ES-I3 (cell line): Measurements from ENCODE around the gene WDHD1.
"Not testable (repeated sequence)": the region's sequence is repeated elsewhere in the genome, so short reads cannot be mapped to it uniquely, and the experiment has no call there.

Experiments used
- H3K36me3 ChIP-seq: 2 replicates; pipeline ENCODE4 v1.6.1; 2013; ENCODE audit warnings: mild to moderate bottlenecking, low read length, control low read depth, moderate library complexity; ENCODE audit not compliant: insufficient read depth
- H3K4me1 ChIP-seq: 2 replicates; pipeline ENCODE4 v1.6.1; 2013; ENCODE audit warnings: mild to moderate bottlenecking, control low read depth, low read length; ENCODE audit not compliant: insufficient read depth
- H3K9ac ChIP-seq: 2 replicates; pipeline ENCODE4 v1.6.1; 2013; ENCODE audit warnings: low read depth, mild to moderate bottlenecking, low read length, moderate library complexity
- H3K9me3 ChIP-seq: 2 replicates; pipeline ENCODE4 v1.6.1; 2013; ENCODE audit warnings: mild to moderate bottlenecking, low read length, moderate library complexity; ENCODE audit not compliant: control insufficient read depth, insufficient read depth

Gene WDHD1

DNA sequence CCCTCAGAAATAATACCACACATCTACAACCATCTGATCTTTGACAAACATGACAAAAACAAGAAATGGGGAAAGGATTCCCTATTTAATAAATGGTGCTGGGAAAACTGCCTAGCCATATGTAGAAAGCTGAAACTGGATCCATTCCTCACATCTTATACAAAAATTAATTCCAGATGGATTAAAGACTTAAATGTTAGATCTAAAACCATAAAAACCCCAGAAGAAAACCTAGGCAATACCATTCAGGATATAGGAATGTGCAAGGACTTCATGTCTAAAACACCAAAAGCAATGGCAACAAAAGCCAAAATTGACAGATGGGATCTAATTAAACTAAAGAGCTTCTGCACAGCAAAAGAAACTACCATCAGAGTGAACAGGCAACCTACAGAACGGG, 74.1 kb downstream of the WDHD1 start:
- peaks cover 17% of the 10 kb centered on the region for H3K36me3 ChIP-seq
- H3K9me3 ChIP-seq, H3K9ac ChIP-seq, H3K4me1 ChIP-seq: not testable (repeated sequence)

DNA sequence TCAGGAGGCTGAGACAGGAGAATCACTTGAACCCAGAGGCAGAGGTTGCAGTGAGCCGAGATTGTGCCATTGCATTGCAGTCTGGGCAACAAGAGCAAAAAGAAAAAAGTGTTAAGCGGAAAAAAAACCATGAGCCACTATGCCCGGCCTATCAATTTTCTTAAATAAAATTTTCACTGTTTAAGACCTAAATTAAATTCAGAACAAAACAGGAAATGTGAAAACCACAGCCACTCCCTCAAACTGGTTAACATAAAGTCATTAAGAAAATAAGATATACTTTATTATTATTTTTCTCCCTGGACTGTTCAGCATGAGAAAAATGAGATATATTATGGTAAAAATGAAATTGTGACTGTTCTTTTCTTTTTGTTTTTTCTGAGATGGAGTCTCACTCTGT, 79.7 kb downstream of the WDHD1 start:
- H3K36me3 ChIP-seq: peaks cover 14% of the 10 kb centered on the region
- no peaks in the 10 kb centered on the region for H3K4me1 ChIP-seq
- H3K9ac ChIP-seq: no peak overlapping the region
- H3K9me3 ChIP-seq: no peaks in the 10 kb centered on the region; the same call in 1 of the 2 replicates

DNA sequence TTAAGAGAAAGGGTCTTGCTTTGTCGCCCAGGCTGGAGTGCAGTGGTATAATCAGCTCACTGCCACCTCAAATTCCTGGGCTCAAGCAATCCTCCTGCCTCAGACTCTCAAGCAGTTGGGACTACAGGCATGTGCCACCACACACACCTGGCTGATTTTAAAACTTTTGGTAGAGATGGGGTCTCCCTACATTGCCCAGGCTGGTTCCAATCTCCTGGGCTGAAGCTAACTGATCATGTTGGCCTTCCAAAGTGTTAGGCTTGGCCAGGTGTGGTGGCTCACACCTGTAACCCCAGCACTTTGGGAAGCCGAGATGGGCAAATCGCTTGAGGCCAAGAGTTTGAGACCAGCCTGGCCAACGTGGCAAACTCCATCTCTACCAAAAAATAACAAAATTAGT, 80.4 kb downstream of the WDHD1 start:
- Histone ChIP-seq H3K4me1 (no peaks in the 10 kb centered on the region), H3K9ac (no peak overlapping the region), H3K9me3 (no peaks in the 10 kb centered on the region; the same call in 1 of the 2 replicates), H3K36me3 (peaks cover 15% of the 10 kb centered on the region)

DNA sequence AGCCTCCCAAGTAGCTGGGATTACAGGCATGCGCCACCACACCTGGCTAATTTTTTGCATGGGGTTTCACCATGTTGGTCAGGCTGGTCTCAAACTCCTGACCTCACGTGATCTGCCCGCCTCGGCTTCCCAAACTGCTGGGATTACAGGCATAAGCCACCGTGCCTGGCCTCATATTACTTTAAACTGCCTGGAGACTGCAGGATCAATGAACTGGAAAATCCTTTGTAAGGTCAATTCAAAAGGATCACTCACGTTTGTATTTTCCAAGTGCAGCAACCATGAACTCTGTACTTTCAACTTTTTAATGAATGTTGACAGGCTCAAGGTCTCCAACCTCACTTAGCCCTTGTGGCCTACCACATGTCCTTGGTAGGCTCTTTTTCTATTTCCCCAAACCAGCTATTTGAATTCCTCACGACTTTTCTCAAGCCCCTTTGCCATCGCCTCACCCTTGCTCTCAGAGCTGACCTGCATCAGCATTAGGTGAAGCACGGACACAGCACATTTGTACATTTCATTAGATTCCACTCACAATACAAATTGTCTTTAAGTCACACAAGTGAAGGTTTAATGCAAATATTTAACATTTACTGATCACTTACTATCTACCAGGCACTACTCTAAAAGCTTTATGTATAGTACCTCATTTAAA, 82.0 kb downstream of the WDHD1 start:
- Histone ChIP-seq H3K9ac (no peak overlapping the region), H3K4me1 (no peaks in the 10 kb centered on the region), H3K36me3 (peaks cover 20% of the 10 kb centered on the region), H3K9me3 (no peaks in the 10 kb centered on the region; the same call in 1 of the 2 replicates)

DNA sequence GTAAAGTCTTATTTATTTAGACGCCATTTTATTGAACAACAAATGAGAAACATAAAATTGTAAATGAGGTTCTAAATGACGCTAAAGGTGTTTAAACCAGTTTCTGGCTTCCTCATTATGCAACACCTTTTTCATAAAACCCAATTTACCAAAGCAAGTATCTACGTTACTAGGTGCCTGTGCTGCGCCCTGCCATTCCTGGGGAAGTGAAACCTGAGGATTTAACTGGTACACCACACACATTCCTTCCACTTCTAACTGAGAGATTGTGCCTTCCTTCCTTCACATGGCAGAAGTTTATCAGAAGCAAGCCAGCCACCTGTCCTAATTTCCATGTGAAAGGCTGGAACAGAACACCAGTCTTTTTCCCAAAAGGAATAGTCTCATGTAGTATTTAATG, 84.0 kb downstream of the WDHD1 start:
- Histone ChIP-seq H3K36me3 (peaks cover 22% of the 10 kb centered on the region), H3K4me1 (no peaks in the 10 kb centered on the region)

DNA sequence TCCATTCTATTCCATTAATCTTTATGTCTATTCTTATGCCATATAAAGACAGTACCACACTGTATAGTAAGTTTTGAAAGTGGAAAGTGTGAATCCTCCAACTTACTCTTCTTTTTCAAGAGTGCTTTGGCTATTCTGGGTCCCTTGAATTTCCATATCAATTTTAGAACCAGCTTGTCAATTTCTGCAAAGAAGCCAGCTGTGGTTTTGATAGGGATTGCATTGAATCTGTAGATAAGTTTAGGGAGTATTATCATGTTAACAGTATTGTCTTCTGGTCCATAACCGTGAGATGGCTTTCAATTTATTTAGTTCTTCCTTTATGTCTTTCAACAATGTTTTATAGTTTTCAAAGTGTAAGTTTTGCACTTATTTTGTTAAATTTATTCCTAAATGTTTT, 90.1 kb downstream of the WDHD1 start:
- H3K9ac ChIP-seq: no peak overlapping the region
- no peaks in the 10 kb centered on the region for H3K4me1 ChIP-seq
- H3K36me3 ChIP-seq: peaks cover 16% of the 10 kb centered on the region
- H3K9me3 ChIP-seq: no peaks in the 10 kb centered on the region

More for the DNA sequence above, 84.0 kb downstream of the WDHD1 start:
- H3K9ac ChIP-seq: no peak overlapping the region
- H3K9me3 ChIP-seq: no peaks in the 10 kb centered on the region

DNA sequence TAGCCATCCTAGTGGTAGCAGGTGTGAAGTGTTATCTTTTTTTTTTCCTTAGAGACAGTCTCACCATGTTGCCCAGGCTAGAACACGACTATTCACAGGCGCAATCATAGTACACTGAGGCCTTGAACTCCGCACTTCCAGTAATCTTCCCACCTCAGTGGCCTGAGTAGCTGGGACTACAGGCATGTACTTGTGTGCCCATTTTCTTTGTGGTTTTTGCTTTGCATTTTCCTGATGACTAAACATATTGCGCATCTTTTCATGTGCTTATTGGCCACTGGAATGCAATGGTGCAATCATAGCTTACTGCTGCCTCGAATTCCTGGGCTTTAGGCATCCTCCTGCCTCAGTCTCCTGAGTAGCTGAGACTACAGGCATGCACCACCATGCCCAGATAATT, 90.9 kb downstream of the WDHD1 start:
- no peak overlapping the region for H3K9ac ChIP-seq
- H3K4me1 ChIP-seq: no peaks in the 10 kb centered on the region
- H3K9me3 ChIP-seq: no peaks in the 10 kb centered on the region
- H3K36me3 ChIP-seq: peaks cover 12% of the 10 kb centered on the region

DNA sequence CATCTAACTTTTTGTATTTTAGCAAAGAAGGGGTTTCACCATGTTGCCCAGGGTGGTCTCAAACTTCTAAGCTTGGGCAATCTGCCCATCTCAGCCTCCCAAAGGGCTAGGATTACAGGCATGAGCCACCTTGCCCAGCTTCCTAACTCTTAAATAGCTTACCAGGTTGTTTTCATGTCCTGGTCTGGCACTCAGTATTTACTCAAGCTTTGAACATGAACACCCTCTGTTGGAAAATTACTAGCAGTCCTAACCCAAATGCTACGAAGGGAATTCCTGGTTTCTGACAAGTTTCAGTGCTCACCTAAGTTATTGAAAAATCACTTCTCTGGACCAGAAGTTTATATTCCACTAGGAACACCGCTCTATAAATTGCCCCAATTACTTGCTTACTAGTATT, 91.8 kb downstream of the WDHD1 start:
- Histone ChIP-seq H3K4me1 (no peaks in the 10 kb centered on the region), H3K36me3 (peaks cover 11% of the 10 kb centered on the region), H3K9me3 (no peaks in the 10 kb centered on the region), H3K9ac (no peak overlapping the region)

DNA sequence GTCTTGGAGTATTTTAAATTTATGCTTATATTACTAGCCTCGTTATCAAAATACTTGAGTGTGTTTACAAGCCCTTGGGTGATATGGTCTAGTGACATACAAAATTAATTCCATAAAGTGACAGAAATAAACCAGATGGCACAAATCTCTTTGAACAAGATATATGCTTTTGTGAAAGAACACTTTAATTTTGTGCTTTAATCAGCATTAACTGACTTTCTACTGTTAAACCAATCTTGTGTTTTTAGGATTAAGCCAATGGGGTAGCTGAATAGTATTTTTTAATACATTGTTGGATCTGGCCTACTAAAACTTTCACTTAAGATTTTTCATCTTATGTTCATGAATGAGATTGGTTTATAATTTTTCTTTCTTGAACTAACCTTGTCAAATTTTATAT, 93.9 kb downstream of the WDHD1 start:
- Histone ChIP-seq H3K36me3 (peaks cover 9% of the 10 kb centered on the region; the same call in 1 of the 2 replicates), H3K9me3 (no peaks in the 10 kb centered on the region), H3K4me1 (no peaks in the 10 kb centered on the region), H3K9ac (no peak overlapping the region)

DNA sequence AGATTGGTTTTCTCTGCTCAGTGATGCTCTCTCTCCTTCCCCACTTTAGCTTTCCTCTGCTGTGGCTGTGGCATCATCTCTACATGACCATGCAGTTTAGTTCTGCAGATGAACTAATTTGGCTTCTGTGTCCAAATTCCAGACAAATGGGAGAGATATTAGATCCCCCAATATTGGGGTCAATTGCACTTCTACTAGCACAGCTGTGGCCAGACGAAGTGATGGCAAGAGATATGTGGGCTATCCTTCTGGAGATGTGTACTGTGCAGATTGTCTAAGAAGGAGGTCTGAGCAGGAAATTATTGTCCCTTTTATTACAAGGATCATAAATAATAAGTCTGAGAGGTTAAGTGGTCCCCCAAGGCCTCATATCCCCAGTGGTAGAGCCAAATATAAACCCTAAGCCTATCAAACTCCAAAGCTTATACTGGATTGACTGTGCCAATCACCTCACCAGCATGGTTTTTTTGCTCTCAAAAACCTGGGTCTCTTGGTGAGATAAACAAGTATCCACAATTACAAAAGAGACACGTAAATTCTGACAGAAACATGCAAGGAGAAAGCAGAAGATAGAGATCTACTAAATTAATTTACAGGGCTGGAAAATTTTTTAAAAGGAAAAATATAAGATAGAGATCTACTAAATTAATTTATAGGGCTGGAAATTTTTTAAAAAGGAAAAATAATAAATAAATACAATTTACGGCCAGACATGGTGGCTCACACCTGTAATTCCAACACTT, 95.1 kb downstream of the WDHD1 start:
- H3K4me1 ChIP-seq: no peaks in the 10 kb centered on the region
- H3K36me3 ChIP-seq: peaks cover 9% of the 10 kb centered on the region; the same call in 1 of the 2 replicates
- H3K9ac ChIP-seq: no peak overlapping the region
- H3K9me3 ChIP-seq: no peaks in the 10 kb centered on the region

DNA sequence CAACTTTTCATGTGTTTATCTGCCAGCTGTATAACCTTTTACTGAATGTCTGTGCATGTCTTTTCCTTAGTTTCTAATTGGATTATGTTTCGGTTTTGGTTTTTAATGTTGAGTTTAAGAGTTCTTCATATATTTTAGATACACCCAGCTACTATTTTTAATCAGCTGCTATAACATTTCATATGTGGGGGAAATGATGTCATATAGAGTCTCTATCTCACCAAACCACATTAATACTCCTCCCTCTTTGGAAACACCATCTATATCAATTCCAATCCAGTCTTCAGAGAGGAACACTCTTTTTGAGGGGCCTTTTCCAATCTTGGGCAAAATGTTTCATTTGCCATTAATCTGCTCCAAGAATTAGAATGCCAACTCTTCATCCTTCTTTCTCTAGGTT, 95.8 kb downstream of the WDHD1 start:
- H3K4me1 ChIP-seq: no peaks in the 10 kb centered on the region
- peaks cover 6% of the 10 kb centered on the region; the same call in 1 of the 2 replicates for H3K36me3 ChIP-seq
- H3K9ac ChIP-seq: no peak overlapping the region
- no peaks in the 10 kb centered on the region for H3K9me3 ChIP-seq

DNA sequence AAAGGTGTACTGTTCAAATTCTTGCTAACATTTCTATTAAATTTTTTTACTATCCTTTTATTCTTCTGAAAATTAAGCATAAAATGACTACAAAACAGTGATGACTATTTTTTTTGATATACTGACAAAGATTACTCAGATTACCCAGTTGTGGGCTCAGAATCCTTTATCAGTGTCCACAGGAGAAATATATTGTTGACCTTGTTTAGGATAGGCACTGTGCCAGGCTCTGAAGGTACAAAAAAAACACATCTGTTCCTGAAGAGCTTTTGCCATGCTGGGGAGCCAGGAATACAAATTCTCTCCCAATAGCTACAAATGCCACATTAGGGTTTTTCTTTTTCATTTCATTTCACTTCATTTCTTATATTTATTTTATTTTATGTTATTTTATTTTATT, 97.3 kb downstream of the WDHD1 start:
- Histone ChIP-seq H3K9me3 (no peaks in the 10 kb centered on the region), H3K36me3 (no peaks in the 10 kb centered on the region), H3K4me1 (no peaks in the 10 kb centered on the region), H3K9ac (no peak overlapping the region)

DNA sequence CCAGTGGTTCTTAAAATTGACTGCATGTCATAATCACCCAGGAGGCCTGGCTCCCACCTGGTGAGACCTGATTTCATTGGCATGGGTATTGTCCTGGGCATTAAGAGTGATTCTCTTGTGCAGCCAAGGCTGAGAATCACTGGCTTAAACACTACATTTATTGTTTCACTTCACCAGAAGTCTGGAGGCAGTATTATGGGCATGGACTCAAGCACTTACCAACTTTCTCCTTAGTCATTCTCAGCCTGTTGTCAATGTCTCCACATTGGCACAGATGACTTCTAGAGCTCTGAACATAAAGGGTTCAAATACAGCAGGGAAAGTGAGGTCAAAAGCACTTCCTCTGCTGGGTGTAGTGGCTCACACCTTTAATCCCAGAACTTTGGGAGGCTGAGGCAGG, 98.7 kb downstream of the WDHD1 start:
- Histone ChIP-seq H3K9me3 (no peaks in the 10 kb centered on the region), H3K36me3 (no peaks in the 10 kb centered on the region), H3K9ac (no peak overlapping the region), H3K4me1 (no peaks in the 10 kb centered on the region)

DNA sequence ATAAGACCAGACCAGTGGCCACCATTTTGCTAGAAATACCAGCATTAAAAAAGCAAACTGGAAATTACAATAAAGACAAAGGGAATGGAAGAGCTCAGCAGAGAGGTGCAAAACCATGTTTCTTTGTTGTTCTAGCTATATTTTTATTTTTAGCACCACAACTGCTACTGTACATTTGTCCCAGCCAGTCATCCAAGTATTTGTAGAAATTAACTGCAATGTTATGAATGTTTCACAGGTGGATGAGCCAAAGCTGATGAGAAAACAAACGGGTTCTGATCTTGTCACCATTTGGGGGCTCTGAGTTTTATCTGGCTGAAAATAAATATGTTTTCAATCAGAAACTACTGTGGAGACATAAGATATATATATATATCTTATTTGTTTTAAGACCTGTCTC, 99.3 kb downstream of the WDHD1 start:
- Histone ChIP-seq H3K9ac (no peak overlapping the region), H3K4me1 (no peaks in the 10 kb centered on the region), H3K9me3 (no peaks in the 10 kb centered on the region), H3K36me3 (no peaks in the 10 kb centered on the region)

DNA sequence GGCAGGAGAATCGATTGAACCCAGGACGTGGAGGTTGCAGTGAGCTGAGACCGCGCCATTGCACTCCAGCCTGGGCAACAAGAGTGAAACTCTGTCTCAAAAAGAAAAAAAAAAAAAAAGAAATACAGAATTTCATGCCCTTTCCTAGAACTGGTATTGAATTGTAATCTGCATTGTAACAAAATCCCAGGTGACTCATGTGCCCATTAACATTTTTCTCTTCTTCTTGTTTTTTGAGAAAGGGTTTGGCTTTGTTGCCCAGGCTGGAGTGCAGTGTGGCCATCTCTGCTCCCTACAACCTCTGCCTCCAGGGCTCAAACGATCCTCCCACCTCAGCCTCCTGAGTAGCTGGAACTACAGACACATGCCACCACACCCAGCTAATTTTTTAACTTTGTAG, 100.3 kb downstream of the WDHD1 start:
- H3K36me3 ChIP-seq, H3K4me1 ChIP-seq, H3K9ac ChIP-seq, H3K9me3 ChIP-seq: not testable (repeated sequence)
